HT-29 (cell line): ENCODE results near the gene DENND10. TPM values are rescaled to one million over a fixed set of nuclear protein-coding genes. Genes with fewer than 3 reads are reported as not detected.
A peak's percentile ranks its signal among the peaks of the same experiment; 100 is the strongest.
"Not testable (repeated sequence)": the region's sequence is repeated elsewhere in the genome, so short reads cannot be mapped to it uniquely, and the experiment has no call there.

ENCODE experiments used
- DNase-seq: peaks from one replicate; pipeline ENCODE4 v3.0.0-alpha.2; 2015; ENCODE audit warnings: low spot score
- total RNA-seq: library from RNA; depleted of rRNA; stranded (reverse); fragments of >200 nt; shearing (Covaris generic); gene quantifications from 2 replicates; pipeline ENCODE4 v1.2.3, GENCODE V29; 2014

DENND10 gene
- total RNA-seq, 1 experiment from 2014 or later, result 31.6 TPM

DNA sequence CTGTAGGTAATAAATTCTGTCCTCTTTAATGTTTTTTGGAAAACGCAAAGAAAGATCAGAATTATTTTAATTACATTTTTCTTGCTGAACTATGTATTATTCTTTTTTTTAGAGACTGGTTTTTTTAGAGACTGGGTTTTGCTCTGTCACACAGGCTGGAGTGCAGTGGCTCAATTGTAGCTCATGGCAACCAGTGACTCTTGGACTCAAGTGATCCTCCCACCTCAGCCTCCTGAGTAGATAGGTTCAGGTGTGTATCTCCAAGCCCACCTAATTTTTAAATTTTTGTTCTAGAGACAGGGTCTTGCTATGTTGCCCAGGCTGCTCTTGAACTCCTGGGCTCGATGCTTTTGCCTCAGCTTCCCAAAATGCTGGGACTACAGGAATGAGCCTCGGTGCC, 5.3 kb upstream of the DENND10 start:
- no peak for DNase-seq

DNA sequence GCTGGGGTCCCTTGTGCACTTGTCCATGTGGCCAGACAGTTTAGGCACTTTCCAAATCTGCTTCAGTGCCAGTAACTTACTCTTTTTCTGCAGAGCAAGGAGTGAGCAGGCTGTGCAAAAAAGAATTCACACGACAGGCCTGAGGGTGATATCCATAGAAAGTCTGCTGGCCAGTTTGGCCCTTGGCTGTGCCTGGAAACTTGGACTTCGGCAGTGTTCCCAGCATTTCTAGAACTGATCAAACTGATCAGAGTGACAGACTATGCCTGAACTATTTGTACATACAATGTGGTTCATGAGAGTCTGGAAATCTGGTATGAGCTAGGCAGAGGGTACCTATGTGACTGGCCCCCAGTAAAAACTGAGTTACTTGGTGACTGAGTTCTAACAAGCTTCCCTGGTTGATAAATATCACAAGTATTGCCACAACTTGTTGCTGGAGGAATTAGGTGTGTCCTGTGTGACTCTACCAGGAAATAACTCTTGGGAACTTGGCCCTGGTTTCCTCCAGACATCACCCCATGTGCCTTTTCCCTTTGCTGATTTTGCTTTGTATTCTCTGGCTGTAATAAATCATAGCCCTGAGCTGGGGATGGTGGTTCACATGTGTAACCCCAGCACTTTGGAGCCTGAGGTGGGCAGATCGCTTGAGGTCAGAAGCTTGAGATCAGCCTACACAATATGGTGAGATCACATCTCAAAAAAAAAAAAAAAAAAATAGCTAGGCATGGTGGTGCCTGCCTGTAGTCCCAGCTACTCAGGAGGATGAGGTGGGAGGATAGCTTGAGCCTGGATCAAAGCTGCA, 3.3 kb upstream of the DENND10 start:
- peak; percentile 41 for DNase-seq

DNA sequence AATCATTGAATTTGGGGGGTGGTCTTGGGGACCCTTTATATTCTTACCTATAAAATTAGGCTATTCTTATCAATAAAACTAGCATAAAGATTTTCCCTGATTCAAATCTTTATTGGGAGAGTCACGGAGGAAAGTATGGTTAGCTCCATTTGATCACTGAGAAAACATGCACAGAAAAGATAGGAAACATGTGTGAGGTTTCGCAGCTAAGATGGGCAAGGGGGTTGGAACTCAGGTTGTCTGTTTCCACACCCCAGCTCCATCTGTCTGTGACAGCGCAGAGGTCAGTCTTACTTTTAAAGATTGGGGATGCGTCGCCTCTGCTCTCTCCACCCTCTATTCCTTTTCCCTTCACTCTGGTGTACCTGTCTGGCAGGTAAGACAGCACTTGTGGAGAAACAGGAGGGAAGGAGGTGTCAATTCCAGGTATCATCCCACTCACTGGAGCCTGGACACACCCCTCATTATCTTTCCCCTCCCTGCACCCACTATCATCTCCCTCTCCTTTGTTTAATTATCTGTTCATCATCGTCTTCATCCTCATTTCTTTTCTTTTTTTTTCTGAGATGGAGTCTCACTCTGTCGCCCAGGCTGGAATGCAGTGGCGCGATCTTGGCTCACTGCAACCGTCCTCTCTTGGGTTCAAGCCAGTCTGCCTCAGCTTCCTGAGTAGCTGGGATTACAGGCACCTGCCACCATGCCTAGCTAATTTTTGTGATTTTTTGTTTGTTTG, 2.4 kb upstream of the DENND10 start:
- DNase-seq, result no peak

DNA sequence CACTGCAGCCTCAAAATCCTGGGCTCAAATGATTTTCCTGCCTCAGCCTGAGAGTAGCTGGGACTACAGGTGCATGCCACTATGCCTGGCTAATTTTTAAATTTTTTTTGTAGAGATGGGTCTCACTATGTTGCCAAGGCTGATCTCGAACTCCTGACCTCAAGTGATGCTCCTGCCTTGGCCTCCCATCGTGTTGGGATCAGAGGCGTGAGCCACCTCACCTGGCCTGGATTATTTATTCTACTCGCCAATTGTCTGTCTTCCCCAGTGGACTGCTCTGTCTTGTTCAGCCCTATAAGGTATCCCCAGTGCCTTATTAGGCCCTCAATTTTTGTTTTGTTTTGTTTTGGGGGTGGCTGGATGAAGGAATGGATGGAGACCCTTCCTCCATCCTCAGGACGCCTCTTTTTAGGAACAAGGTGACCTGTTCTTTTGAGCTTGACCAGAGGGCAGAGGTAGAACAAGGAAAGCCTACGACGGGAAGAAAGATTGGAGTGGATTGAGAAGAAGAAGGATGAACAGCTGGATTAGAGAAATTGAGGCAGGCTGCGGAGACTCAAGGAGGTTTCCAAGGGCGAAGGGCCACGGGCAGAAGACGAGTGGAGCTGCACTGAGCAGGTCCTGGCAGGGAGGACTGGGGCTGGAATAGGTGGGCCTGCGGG, 541 bp upstream of the DENND10 start:
- no peak for DNase-seq

DNA sequence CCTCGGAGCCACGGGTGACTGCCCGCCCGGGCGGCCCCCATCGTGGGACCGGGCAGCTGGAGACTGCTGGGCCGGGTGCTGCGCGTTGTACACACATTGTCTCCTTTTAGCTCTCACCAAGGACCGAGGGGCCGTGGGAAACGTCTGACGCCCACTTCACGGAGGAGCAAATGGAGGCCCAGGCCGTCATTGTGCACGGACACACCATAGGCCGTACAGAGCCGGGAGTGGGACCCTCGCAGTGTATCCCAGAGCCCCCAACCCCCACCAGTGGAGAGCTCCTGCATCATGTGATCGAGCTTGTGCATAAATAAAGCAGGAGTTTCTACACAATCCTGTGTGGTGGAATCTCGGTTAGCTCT, 722 bp downstream of the DENND10 start:
- DNase-seq, result peak; percentile 24

DNA sequence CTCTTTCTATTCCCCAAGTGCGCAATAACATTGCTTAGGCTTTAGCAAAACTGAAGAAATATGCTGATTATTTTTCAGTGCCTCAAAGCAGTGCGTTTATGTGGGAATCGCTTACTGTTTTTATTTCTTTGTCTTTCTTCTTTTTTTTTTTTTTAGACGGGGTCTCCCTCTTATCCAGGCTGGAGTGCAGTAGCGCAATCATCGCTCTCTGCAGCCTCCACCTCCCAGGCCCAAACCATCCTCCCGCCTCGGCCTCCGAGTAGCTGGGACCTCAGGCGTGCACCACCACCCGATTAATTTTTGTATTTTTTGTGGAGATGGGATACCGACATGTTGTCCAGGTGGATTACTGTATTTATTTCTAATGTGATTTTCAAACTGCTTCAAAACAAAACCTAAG, 1.2 kb downstream of the DENND10 start:
- DNase-seq, result no peak

DNA sequence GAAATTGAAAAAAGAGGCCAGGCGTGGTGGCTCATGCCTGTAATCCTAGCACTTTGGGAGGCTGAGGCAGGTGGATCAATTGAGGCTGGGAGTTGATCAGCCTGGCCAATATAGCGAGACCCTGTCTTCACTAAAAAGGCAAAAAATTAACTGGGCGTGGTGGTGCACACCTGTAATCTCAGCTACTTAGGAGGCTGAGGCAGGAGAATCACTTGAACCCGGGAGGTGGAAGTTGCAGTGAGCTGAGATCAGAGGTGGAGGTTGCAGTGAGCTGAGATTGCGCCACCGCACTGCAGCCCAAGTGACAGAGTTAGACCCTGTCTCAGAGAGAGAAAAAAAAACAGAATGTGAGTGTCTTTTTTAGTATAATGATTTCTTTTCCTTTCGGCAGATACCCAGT, 2.0 kb downstream of the DENND10 start:
- DNase-seq, result not testable (repeated sequence)

DNA sequence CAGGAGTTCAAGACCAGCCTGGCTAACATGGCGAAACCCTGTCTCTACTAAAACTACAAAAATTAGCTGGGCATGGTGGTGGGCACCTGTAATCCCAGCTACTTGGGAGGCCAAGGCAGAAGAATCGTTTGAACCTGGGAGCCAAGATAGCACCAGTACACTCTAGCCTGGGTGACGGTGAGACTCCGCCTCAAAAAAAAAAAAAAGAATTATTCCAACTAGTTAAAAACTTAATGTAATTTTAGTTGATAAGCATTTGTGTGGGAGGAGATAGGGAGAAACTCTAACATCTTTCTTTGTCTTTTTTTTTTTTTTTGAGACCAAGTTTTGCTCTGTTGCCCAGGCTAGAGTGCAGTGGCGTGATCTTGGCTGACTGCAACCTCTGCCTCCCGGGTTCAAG, 3.2 kb downstream of the DENND10 start:
- DNase-seq, result not testable (repeated sequence)

DNA sequence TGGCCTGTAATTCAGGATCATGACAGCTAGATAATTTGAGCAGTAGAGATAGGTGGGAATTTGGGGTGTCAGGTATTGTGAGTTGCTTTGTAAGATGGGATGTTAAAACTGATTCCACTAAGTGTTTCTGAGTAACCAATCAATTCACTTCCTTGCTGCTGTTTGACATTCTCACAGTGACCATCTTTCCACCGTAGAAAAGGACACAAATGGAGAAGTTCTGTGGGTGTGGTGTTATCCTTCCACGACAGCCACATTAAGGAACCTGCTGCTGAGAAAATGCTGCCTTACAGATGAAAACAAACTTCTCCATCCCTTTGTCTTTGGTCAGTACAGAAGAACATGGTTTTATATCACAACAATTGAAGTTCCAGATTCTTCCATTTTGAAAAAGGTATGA, 3.9 kb downstream of the DENND10 start:
- not testable (repeated sequence) for DNase-seq

DNA sequence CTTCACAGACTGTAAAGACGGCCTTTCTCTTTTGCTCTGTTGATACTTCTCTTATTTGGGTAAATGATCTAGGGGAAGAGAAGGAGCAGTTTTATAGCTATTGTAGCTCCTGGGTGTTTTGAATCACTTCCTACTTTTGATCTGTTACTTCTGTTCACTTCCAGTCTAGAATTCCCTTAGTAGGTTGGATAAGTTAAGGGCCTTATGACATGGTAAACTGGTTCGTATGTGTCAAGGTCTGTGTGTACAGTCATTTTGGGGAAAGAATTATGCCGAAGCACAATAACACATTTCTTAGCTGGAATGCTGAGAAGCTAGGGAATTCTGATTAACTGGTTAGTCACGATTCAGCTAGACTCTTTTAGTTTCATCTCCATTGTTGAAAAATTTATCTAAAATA, 8.1 kb downstream of the DENND10 start:
- DNase-seq, result no peak

DNA sequence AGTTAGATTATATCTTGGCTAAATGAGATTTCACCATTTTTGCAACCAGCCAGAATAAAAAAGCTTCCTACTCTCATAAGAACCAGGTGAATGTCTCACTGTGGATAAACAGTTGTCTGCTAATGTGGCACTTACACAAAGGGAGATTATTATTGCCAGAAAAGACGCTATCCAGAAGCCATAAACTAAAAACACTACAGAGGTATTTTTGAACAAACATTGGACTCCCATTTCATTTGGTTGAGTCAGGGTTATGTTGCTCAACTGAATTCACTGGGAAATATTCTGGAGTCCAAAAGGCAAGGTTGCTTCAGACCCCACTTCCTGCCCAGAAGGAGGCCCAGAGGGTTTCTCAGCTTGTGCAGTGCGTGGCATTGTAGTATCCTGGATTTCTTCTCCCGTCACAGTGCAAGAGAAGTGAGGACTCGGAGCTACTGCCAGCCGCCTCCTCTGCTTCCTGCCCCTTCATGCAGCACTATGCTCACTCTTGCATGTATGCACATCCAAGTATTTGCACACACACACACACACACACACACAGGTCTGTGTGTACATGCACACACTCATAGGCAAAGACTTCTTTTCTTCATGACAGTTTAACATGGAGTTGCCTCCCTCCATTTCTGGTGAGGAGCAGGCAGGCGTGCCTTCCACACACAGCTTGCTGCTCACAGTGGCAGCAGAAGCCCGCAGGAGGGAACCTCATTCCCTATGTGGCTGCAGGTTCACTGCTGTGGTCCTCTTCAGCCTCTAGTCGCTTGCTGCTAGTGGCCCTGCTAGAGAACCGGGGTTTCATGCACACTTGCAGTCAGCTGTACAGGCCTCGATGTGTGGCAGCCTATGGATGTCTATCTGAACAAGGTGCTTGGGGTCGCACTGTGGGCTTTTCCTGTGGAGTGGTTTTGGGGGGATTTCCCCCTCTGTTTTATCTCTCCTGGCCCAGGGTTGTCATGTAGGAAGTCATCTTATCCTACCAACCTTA, 10.1 kb downstream of the DENND10 start:
- no peak for DNase-seq

DNA sequence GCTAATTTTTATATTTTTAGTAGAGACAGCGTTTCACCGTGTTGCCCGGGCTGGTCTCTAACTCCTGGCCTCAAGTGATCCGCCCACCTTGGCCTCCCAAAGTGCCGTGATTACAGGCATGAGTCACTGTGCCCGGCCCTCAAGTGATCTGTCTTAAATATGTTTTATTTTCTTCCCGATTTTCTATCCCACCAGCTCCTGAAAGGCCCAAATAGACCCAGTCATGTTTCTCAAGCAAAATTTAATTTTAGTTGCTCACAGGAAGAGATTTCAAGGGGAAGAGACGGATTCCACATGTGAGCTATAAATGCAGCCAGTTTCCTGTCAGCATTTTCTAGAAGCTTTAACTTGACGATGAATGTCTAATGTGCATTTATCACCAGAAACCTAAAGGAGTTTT, 12.0 kb downstream of the DENND10 start:
- DNase-seq, result no peak

DNA sequence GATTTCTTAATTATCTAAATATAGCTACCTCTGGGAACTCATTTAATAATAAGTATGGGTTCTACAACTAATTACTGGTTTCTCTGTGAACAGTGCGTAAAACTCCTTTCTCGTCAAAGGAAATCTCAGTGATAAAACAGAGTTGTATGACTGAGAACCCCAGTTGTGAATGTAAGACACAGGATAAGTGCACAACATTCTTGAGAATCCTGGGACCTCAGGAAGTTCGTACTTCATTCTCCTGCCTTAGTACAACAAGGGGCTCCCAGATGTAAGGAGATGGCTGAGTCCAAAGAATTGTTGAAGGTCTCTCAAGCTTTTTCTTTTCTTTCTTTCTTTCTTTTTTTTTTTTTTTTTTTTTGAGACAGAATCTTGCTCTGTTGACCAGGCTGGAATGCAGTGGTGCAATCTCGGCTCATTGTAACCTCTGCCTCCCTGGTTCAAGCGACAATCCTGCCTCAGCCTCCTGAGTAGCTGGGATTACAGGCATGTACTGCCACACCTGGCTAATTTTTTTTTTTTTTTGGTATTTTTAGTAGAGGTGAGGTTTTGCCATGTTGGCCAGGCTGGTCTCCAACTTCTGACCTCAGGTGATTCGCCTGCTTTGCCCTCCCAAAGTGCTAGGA, 12.5 kb downstream of the DENND10 start:
- DNase-seq, result no peak

DNA sequence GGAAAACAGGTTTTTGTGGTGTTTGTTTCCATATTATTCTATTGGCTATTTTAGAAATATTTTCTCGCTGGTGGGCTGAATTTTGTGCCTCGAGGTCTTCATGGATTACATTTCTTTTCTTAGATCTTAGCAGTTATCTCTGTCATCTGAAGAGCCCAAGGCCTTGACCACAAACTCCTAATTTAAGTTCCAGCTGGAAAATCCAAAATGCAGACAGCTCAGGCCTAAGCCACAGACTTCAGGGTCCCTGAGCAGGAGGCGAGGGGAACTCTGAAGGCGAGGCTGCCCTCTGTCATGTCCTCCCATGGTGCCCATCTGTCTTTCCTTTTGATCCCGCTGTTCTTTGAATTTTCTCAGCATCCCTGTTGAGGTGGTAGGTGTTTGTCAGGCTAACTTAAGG, 14.3 kb downstream of the DENND10 start:
- DNase-seq, result no peak

DNA sequence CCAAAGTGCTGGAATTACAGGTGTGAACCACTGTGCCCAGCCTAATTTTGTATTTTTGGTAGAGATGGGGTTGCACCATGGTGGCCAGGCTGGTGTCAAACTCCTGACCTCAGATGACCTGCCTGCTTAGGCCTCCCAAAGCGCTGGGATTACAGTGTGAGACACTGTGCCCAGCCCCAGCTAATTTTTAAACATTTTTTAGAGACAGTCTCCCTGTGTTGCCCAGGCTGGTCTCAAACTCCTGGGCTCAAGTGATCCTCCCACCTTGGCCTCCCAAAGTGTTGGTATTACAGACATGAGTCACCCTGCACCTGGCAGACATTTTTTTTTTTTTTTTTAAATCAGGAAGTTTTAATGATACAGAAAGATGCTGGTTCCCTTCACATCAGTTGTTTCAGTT, 15.5 kb downstream of the DENND10 start:
- DNase-seq, result no peak

DNA sequence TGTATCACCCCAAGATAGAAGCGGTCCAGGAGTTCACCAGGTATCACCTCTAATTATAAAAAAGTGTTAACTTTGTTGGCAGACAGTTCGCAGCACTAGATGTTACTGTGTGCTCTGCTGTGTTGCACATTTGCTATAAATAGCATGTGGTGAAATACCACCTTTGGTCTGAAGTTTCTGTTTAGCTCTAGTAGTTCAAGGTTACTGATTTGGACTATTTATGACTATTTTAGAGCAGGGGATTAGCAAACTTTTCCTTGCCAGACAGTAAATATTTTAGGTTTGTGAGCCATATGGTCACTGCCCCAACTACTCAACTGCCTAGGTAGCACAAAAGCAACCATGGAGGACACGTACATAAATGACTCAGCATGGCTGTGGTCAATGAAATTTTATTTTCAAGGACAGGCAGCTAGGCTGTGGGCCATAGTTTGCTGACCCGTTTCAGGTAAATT, 16.5 kb downstream of the DENND10 start:
- DNase-seq, result no peak

DNA sequence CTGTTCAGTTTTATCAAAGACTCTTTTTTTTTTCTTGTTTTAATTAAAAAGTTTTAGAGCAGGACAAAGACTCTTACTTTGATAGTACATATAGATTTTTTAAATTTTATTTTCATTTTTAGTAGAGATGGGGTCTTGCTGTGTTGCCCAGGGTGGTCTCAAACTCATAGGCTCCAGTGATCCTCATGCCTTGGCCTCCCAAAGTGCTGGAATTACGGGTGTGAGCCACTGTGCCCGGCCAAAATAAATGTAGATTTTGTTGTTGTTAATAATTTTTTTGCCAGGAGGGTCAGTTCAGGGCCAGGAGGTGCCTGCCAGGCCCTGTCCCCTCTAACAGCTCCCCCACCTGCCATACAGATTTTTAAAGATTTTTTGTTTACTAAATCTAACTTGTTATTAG, 17.0 kb downstream of the DENND10 start:
- no peak for DNase-seq

DNA sequence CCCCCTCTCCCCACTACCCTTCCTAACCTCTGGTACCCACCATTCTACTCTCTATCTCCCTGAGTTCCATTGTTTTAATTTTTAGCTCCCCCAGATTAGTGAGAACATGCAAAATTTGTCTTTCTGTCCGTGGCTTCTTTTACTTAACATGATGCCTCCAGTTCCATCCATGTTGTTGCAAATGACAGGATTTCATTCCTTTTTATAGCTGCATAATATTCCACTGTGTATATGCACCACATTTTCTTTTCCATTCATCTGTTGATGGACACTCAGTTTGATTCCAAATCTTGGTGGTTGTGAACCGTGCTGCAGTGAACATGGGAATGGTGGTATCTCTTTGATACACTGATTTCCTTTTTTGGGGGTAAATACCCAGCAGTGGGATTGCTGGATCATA, 22.0 kb downstream of the DENND10 start:
- DNase-seq, result no peak

DNA sequence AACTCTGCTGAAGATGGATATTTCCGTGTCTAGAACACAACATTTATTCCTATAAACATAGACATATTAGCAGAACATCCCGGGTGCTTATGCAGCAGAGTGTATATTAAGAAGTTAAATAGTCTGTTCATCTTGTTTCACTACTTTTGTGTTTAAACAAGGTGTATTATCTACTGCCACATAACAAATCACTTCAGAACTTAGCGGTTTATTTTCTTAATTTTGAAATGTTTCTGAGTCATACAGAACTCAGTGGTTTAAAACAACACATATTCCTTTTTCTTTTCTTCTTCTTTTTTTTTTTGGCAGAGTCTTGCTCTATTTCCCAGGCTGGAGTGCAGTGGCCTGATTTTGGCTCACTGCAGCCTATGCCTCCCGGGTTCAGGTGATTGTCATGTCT, 25.8 kb downstream of the DENND10 start:
- no peak for DNase-seq

DNA sequence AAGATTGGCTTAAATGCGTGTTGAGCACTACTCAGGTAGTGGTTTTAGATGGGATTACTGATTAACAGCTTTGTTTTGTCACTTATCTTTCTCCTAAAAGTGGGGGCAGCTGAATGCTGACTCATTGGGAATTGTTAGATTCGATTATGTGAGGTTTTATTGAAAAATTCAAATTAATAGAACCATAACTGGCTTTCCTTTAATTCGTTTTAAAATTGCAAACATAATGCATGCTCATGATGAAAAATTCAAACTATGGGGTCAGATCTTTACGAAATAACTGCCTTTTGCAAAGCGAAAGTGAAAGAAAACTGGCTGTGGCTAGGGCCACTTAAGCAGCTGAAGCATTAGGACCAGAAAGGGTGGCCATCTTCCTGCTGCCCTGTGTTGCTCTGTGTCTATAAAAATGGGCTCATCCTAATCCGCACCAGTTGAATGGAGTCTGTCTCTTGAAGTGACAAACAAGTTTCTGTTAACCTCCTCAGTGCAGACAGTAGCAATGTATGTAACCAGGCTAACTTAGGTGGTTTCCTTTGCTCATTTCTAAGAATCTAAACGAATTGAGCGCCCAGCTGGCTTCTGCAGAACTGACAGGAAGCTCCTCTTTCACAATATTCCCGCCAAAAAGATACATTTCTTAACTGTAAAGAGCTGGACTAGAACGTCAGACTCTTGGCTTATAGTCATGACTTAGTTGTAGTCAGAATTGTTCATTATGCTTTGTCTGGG, 27.8 kb downstream of the DENND10 start:
- peak; percentile 9 for DNase-seq
